ENCODE results near the gene KIF14.

Gene KIF14

DNA sequence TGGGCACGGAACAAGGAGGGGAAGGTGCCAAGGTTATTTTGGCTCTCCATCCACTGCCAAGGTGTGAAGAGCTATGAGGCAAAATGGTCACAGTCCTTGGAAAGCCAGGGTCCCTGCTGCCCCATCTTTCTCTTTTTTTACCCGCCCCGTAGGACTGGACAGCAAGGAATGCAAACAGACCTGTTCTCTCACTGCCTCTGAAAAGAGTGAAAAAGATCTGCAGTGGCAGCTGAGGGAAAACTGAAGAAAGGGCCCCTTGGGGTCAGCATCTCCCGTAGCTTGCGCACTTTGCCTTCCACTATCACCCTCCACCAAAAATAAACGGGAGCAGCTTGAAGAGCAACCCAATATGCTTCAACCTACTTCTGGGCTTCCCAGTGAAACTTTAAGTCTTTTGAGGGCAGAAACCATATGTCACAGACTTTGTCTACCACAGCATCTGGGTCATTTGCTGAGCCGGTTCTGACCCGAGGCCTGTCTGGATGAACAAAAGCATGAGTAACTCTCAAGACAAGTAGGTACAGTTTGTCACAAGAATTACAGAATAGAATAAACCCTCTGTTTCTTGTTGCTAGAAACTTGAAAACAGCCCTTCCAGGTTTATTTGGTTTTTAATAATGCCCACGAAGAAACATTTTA, 9.4 kb upstream of the KIF14 start:
- Histone ChIP-seq H3K4me3 (ENCODE audit: low read length) (no peak overlapping the region), H3K9ac (ENCODE audit: low read length) (no peak overlapping the region), H3K4me1 (ENCODE audit: control insufficient read depth, insufficient read depth, low read length) (no peaks in the 10 kb centered on the region), H3K27me3 (ENCODE audit: control insufficient read depth, insufficient read depth, low read length) (no peaks in the 10 kb centered on the region), H3K9me3 (ENCODE audit: control insufficient read depth, low read length) (no peaks in the 10 kb centered on the region), H3K36me3 (ENCODE audit: control insufficient read depth, insufficient read depth, low read length) (no peaks in the 10 kb centered on the region)

- Histone ChIP-seq H3K9me3 (ENCODE audit: control insufficient read depth, low read length) (no peaks in the 10 kb centered on the region), H3K36me3 (ENCODE audit: control insufficient read depth, insufficient read depth, low read length) (no peaks in the 10 kb centered on the region), H3K9ac (ENCODE audit: low read length) (no peak overlapping the region), H3K4me1 (ENCODE audit: control insufficient read depth, insufficient read depth, low read length) (no peaks in the 10 kb centered on the region), H3K4me3 (ENCODE audit: low read length) (no peak overlapping the region), H3K27me3 (ENCODE audit: control insufficient read depth, insufficient read depth, low read length) (no peaks in the 10 kb centered on the region)
Observed at GRCh38 chr1:200628223-200628881, 7.8 kb upstream of the KIF14 start.

- no peak overlapping the region for H3K4me3 ChIP-seq (ENCODE audit: low read length)
- no peaks in the 10 kb centered on the region for H3K36me3 ChIP-seq (ENCODE audit: control insufficient read depth, insufficient read depth, low read length)
- no peaks in the 10 kb centered on the region for H3K27me3 ChIP-seq (ENCODE audit: control insufficient read depth, insufficient read depth, low read length)
- no peaks in the 10 kb centered on the region for H3K4me1 ChIP-seq (ENCODE audit: control insufficient read depth, insufficient read depth, low read length)
- H3K9me3 ChIP-seq (ENCODE audit: control insufficient read depth, low read length) = no peaks in the 10 kb centered on the region
- H3K9ac ChIP-seq (ENCODE audit: low read length) = no peak overlapping the region
Observed at GRCh38 chr1:200627575-200628222, 7.1 kb upstream of the KIF14 start.

- no peaks in the 10 kb centered on the region for H3K4me1 ChIP-seq (ENCODE audit: control insufficient read depth, insufficient read depth, low read length)
- H3K9me3 ChIP-seq (ENCODE audit: control insufficient read depth, low read length) = no peaks in the 10 kb centered on the region
- H3K36me3 ChIP-seq (ENCODE audit: control insufficient read depth, insufficient read depth, low read length) = no peaks in the 10 kb centered on the region
- H3K27me3 ChIP-seq (ENCODE audit: control insufficient read depth, insufficient read depth, low read length) = no peaks in the 10 kb centered on the region
- no peak overlapping the region for H3K4me3 ChIP-seq (ENCODE audit: low read length)
- H3K9ac ChIP-seq (ENCODE audit: low read length) = no peak overlapping the region
Observed at GRCh38 chr1:200626853-200627534, 6.4 kb upstream of the KIF14 start.

GRCh38 chr1:200625381-200625824, 4.9 kb upstream of the KIF14 start:
- no peak overlapping the region for H3K4me3 ChIP-seq (ENCODE audit: low read length)
- H3K9me3 ChIP-seq (ENCODE audit: control insufficient read depth, low read length) = no peaks in the 10 kb centered on the region
- no peaks in the 10 kb centered on the region for H3K27me3 ChIP-seq (ENCODE audit: control insufficient read depth, insufficient read depth, low read length)
- no peaks in the 10 kb centered on the region for H3K36me3 ChIP-seq (ENCODE audit: control insufficient read depth, insufficient read depth, low read length)
- H3K4me1 ChIP-seq (ENCODE audit: control insufficient read depth, insufficient read depth, low read length) = no peaks in the 10 kb centered on the region
- H3K9ac ChIP-seq (ENCODE audit: low read length) = no peak overlapping the region

DNA sequence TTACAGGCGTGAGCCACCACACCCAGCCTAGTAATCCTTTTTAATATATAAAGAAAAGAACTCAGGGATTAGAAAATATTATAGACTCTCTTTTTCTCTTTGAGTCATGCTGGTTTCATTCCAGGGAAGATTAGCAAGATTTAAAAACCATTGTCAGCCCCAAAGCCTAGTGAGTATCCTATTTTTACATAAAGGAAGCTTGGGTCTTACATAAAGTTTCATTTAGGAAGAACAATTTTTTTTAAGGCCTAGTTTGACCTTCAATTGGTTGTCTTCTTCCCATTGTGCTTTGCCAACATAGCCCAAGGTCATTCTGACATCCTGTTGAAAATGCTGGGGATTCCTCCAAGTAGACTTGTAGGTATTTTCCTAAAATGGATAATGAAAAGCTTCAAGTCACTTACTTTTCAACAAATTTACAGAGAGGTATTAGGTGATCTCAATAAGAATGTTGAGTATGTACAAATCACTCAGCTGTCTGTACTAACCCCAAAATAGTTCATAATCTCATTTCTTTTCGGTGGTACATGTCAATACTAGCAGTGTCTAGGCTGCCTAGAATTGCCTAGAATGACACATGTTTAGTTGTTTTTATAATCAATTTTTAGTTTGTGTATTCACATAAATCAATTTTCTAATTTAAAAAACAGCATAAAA, 4.3 kb upstream of the KIF14 start:
- Histone ChIP-seq H3K9ac (ENCODE audit: low read length) (no peak overlapping the region), H3K4me3 (ENCODE audit: low read length) (no peak overlapping the region), H3K4me1 (ENCODE audit: control insufficient read depth, insufficient read depth, low read length) (no peaks in the 10 kb centered on the region), H3K36me3 (ENCODE audit: control insufficient read depth, insufficient read depth, low read length) (no peaks in the 10 kb centered on the region), H3K27me3 (ENCODE audit: control insufficient read depth, insufficient read depth, low read length) (no peaks in the 10 kb centered on the region), H3K9me3 (ENCODE audit: control insufficient read depth, low read length) (no peaks in the 10 kb centered on the region)

GRCh38 chr1:200619894-200620272, 668 bp downstream of the KIF14 start:
- no peaks in the 10 kb centered on the region for H3K36me3 ChIP-seq (ENCODE audit: control insufficient read depth, insufficient read depth, low read length)
- H3K27me3 ChIP-seq (ENCODE audit: control insufficient read depth, insufficient read depth, low read length) = no peaks in the 10 kb centered on the region
- H3K9ac ChIP-seq (ENCODE audit: low read length) = peak overlapping the region; percentile 74
- H3K4me3 ChIP-seq (ENCODE audit: low read length) = peak overlapping the region; percentile 33
- no peaks in the 10 kb centered on the region for H3K9me3 ChIP-seq (ENCODE audit: control insufficient read depth, low read length)
- H3K4me1 ChIP-seq (ENCODE audit: control insufficient read depth, insufficient read depth, low read length) = no peaks in the 10 kb centered on the region

- H3K27me3 ChIP-seq (ENCODE audit: control insufficient read depth, insufficient read depth, low read length) = no peaks in the 10 kb centered on the region
- no peaks in the 10 kb centered on the region for H3K9me3 ChIP-seq (ENCODE audit: control insufficient read depth, low read length)
- H3K4me3 ChIP-seq (ENCODE audit: low read length) = no peak overlapping the region
- H3K9ac ChIP-seq (ENCODE audit: low read length) = no peak overlapping the region
- H3K36me3 ChIP-seq (ENCODE audit: control insufficient read depth, insufficient read depth, low read length) = no peaks in the 10 kb centered on the region
- no peaks in the 10 kb centered on the region for H3K4me1 ChIP-seq (ENCODE audit: control insufficient read depth, insufficient read depth, low read length)
Observed at GRCh38 chr1:200610846-200611245, 9.7 kb downstream of the KIF14 start.

DNA sequence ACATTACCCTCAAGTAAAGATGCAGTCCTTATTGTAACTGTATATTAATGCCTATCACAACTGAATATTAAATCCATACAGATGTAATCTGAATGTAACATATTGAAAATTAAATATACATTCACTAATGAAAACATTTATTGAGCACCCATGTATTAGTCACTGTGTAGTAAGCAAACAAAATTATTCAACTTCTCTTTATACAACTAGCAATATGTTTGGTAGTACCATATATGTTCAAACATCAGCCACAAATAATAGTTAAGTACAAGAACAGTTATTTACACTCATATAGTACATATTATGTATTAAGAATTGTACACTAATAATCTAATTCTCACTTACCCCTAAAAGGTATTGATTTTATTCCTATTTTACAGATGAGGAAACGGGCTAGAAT, 17.9 kb downstream of the KIF14 start:
- Histone ChIP-seq H3K36me3 (ENCODE audit: control insufficient read depth, insufficient read depth, low read length) (no peaks in the 10 kb centered on the region), H3K9ac (ENCODE audit: low read length) (no peak overlapping the region), H3K4me1 (ENCODE audit: control insufficient read depth, insufficient read depth, low read length) (no peaks in the 10 kb centered on the region), H3K4me3 (ENCODE audit: low read length) (no peak overlapping the region), H3K27me3 (ENCODE audit: control insufficient read depth, insufficient read depth, low read length) (no peaks in the 10 kb centered on the region), H3K9me3 (ENCODE audit: control insufficient read depth, low read length) (no peaks in the 10 kb centered on the region)

- H3K4me3 ChIP-seq (ENCODE audit: low read length) = no peak overlapping the region
Observed at GRCh38 chr1:200590001-200590400, 30.6 kb downstream of the KIF14 start.

GRCh38 chr1:200588698-200589097, 31.9 kb downstream of the KIF14 start:
- Histone ChIP-seq H3K9me3 (ENCODE audit: control insufficient read depth, low read length) (no peaks in the 10 kb centered on the region), H3K9ac (ENCODE audit: low read length) (no peak overlapping the region), H3K36me3 (ENCODE audit: control insufficient read depth, insufficient read depth, low read length) (no peaks in the 10 kb centered on the region), H3K4me1 (ENCODE audit: control insufficient read depth, insufficient read depth, low read length) (no peaks in the 10 kb centered on the region), H3K27me3 (ENCODE audit: control insufficient read depth, insufficient read depth, low read length) (no peaks in the 10 kb centered on the region), H3K4me3 (ENCODE audit: low read length) (no peak overlapping the region)

More at GRCh38 chr1:200590001-200590400, 30.6 kb downstream of the KIF14 start:
- H3K9ac ChIP-seq (ENCODE audit: low read length) = no peak overlapping the region
- no peaks in the 10 kb centered on the region for H3K9me3 ChIP-seq (ENCODE audit: control insufficient read depth, low read length)
- no peaks in the 10 kb centered on the region for H3K36me3 ChIP-seq (ENCODE audit: control insufficient read depth, insufficient read depth, low read length)
- no peaks in the 10 kb centered on the region for H3K27me3 ChIP-seq (ENCODE audit: control insufficient read depth, insufficient read depth, low read length)
- no peaks in the 10 kb centered on the region for H3K4me1 ChIP-seq (ENCODE audit: control insufficient read depth, insufficient read depth, low read length)
